Measurements from ENCODE around the gene CD55. TPM values are rescaled to one million over a fixed set of nuclear protein-coding genes. Genes with fewer than 3 reads are reported as not detected.

CD55 gene
- total and polyA plus RNA-seq, 4 donors = 160 to 293 (median 255) TPM

DNA sequence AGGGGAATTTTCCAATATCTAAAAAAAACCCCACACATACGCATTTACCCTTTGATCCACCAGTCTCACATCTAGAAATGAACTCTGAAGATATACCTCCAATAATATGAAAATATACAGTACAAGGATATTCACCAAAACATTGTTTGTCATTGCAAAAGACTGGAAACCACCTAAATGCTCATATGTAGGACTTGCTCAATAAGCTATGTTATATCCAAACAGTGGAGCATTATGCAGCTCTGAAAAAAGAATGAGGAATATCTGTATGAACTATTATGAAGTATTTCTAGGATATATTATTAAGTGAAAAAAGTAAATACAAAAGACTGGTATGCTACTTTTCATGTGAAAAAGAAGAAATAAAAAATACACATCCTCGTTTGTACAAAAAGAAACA is 43.6 kb downstream of the CD55 start:
- Histone ChIP-seq H3K4me1 (ENCODE audit: control insufficient read depth in 5 of 5, insufficient read depth in 5 of 5, low read length in 5 of 5) (peaks cover 0 to 9% (median 0%) of the 10 kb centered on the region in 5 donors), H3K36me3 (ENCODE audit: control insufficient read depth in 4 of 4, insufficient read depth in 4 of 4, low read length in 4 of 4) (peaks cover 0 to 21% (median 3%) of the 10 kb centered on the region in 4 donors), H3K27me3 (ENCODE audit: control insufficient read depth in 3 of 3, insufficient read depth in 3 of 3, low read length in 2 of 3) (no peaks in the 10 kb centered on the region), H3K4me3 (no peak overlapping the region), H3K27ac (ENCODE audit: low read depth in 1 of 2, low read length in 1 of 2) (no peak overlapping the region), H3K9ac (ENCODE audit: insufficient read depth in 1 of 2, low read length in 2 of 2) (no peak overlapping the region), H3K9me3 (ENCODE audit: control insufficient read depth in 4 of 4, insufficient read depth in 3 of 4, low read length in 3 of 4) (no peaks in the 10 kb centered on the region)
- TF ChIP-seq, protein P1, sequence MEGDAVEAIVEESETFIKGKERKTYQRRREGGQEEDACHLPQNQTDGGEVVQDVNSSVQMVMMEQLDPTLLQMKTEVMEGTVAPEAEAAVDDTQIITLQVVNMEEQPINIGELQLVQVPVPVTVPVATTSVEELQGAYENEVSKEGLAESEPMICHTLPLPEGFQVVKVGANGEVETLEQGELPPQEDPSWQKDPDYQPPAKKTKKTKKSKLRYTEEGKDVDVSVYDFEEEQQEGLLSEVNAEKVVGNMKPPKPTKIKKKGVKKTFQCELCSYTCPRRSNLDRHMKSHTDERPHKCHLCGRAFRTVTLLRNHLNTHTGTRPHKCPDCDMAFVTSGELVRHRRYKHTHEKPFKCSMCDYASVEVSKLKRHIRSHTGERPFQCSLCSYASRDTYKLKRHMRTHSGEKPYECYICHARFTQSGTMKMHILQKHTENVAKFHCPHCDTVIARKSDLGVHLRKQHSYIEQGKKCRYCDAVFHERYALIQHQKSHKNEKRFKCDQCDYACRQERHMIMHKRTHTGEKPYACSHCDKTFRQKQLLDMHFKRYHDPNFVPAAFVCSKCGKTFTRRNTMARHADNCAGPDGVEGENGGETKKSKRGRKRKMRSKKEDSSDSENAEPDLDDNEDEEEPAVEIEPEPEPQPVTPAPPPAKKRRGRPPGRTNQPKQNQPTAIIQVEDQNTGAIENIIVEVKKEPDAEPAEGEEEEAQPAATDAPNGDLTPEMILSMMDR (IDR thresholded peaks at IDR 0.05; ENCODE audit: control extremely low read depth, extremely low read depth) = no peak
- 94 to 96% methylated on average over 2 of the region's 2 CpGs for whole genome bisulfite sequencing, 2 donors
- DNase-seq = no peak
- no peak for ATAC-seq (ENCODE audit: insufficient read depth, low FRiP score)

DNA sequence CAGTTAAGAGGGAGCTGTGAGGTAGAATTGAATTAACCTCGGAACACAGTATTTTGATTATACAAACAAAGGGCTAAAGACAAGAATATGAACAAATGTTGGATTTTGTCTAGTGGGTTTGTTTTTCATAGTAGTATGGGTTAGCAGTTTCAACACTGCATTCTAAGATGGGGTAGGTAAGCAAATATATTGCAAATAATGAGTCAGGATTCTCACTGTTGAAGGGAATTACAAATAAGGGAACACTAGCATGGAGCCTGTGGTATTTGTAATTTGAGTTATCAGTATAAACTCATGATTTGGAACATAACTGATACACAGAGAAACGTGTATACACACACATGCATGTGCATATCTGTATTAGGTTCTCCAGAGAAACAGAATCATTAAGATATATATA is 44.5 kb downstream of the CD55 start:
- Histone ChIP-seq H3K27me3 (ENCODE audit: control insufficient read depth in 3 of 3, insufficient read depth in 3 of 3, low read length in 2 of 3) (no peaks in the 10 kb centered on the region), H3K9ac (ENCODE audit: insufficient read depth in 1 of 2, low read length in 2 of 2) (no peak overlapping the region), H3K4me3 (no peak overlapping the region), H3K9me3 (ENCODE audit: control insufficient read depth in 4 of 4, insufficient read depth in 3 of 4, low read length in 3 of 4) (no peaks in the 10 kb centered on the region), H3K27ac (ENCODE audit: low read depth in 1 of 2, low read length in 1 of 2) (no peak overlapping the region), H3K4me1 (ENCODE audit: control insufficient read depth in 5 of 5, insufficient read depth in 5 of 5, low read length in 5 of 5) (peaks cover 0 to 9% (median 0%) of the 10 kb centered on the region in 5 donors), H3K36me3 (ENCODE audit: control insufficient read depth in 4 of 4, insufficient read depth in 4 of 4, low read length in 4 of 4) (peaks cover 0 to 21% (median 3%) of the 10 kb centered on the region in 4 donors)
- ATAC-seq (ENCODE audit: insufficient read depth, low FRiP score) (no peak), DNase-seq (no peak)
- TF ChIP-seq, protein P1 (IDR thresholded peaks at IDR 0.05; ENCODE audit: control extremely low read depth, extremely low read depth) = no peak
- 79 to 87% methylated on average over 2 of the region's 2 CpGs for WGBS, 2 donors

DNA sequence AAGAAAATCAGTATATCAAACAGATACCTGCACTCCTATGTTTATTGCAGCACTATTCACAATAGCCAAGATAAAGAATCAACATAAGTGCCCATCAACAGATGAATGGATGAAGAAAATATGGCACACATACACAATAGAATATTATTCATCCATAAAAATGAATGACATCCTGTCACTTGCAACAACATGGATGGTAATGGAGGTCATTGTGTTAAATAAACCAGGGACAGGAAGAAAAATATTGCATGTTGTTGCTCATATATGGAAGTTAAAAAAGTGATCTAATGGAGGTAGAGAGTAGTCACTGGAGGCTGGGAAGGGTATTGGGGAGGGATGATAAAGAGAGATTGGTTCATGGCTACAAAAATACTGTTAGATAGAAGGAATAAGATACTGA is 67.2 kb downstream of the CD55 start:
- TF ChIP-seq, protein P1 (IDR thresholded peaks at IDR 0.05; ENCODE audit: control extremely low read depth, extremely low read depth) = no peak
- Histone ChIP-seq H3K36me3 (ENCODE audit: control insufficient read depth in 4 of 4, insufficient read depth in 4 of 4, low read length in 4 of 4) (no peaks in the 10 kb centered on the region), H3K27ac (ENCODE audit: low read depth in 1 of 2, low read length in 1 of 2) (no peak overlapping the region)

More for the DNA sequence above, 67.2 kb downstream of the CD55 start:
- ATAC-seq (ENCODE audit: insufficient read depth, low FRiP score) (no peak), DNase-seq (no peak)
- Histone ChIP-seq H3K4me3 (no peak overlapping the region), H3K27me3 (ENCODE audit: control insufficient read depth in 3 of 3, insufficient read depth in 3 of 3, low read length in 2 of 3) (no peaks in the 10 kb centered on the region), H3K4me1 (ENCODE audit: control insufficient read depth in 5 of 5, insufficient read depth in 5 of 5, low read length in 5 of 5) (no peaks in the 10 kb centered on the region), H3K9ac (ENCODE audit: insufficient read depth in 1 of 2, low read length in 2 of 2) (no peak overlapping the region), H3K9me3 (ENCODE audit: control insufficient read depth in 4 of 4, insufficient read depth in 3 of 4, low read length in 3 of 4) (peaks cover 0 to 2% (median under 1%) of the 10 kb centered on the region in 4 donors)
